Fibroblast of lung (primary cell): ENCODE data around the gene FTO. TPM values are rescaled to one million over a fixed set of nuclear protein-coding genes. Genes with fewer than 3 reads are reported as not detected.

Source experiments
- DNase-seq, 2 donors: peaks; one replicate each; pipeline versions ENCODE4 v3.0.0 to v3.0.0-alpha.2; 2010; ENCODE audit warnings: low read depth in 2 of 2
- H2AFZ ChIP-seq: 2 replicates; pipeline ENCODE4 v1.5.1; 2012; ENCODE audit warnings: low read length, control low read depth, inconsistent platforms
- H3K27ac ChIP-seq: 2 replicates; pipeline ENCODE4 v1.5.1; 2011; ENCODE audit warnings: low read length, control low read depth; ENCODE audit not compliant: insufficient read depth
- H3K27me3 ChIP-seq: 2 replicates; pipeline ENCODE4 v1.5.1; 2011; ENCODE audit warnings: mild to moderate bottlenecking, low read length; ENCODE audit not compliant: control insufficient read depth, insufficient read depth
- H3K36me3 ChIP-seq: 2 replicates; pipeline ENCODE4 v1.5.1; 2011; ENCODE audit warnings: low read length; ENCODE audit not compliant: control insufficient read depth, insufficient read depth
- H3K4me1 ChIP-seq: 2 replicates; pipeline ENCODE4 v1.5.1; 2011; ENCODE audit warnings: low read length; ENCODE audit not compliant: control insufficient read depth, insufficient read depth; ENCODE audit errors: extremely low read depth
- H3K4me2 ChIP-seq: 2 replicates; pipeline ENCODE4 v1.5.1; 2011; ENCODE audit warnings: low read length, control low read depth; ENCODE audit not compliant: insufficient read depth; ENCODE audit errors: extremely low read depth
- H3K4me3 ChIP-seq, 4 experiments: fragments of 200-600 bp in 1 of 4; sonication (generic) in 1 of 4; replicated peaks in 1 of 4; 2 replicates each; pipeline ENCODE4 v1.5.1; 2011 to 2016; ENCODE audit warnings: low read length in 4 of 4, low read depth in 3 of 4, mild to moderate bottlenecking in 3 of 4, control low read depth in 2 of 4, inconsistent platforms in 1 of 4, mixed read lengths in 1 of 4; ENCODE audit not compliant: insufficient read depth in 1 of 4; ENCODE audit errors: control extremely low read depth in 1 of 4
- H3K79me2 ChIP-seq: 2 replicates; pipeline ENCODE4 v1.5.1; 2012; ENCODE audit warnings: mild to moderate bottlenecking, low read length, inconsistent platforms; ENCODE audit not compliant: control insufficient read depth, insufficient read depth
- H3K9ac ChIP-seq: 2 replicates; pipeline ENCODE4 v1.5.1; 2011; ENCODE audit warnings: mild to moderate bottlenecking, low read length, control low read depth; ENCODE audit not compliant: insufficient read depth
- H3K9me3 ChIP-seq: 2 replicates; pipeline ENCODE4 v1.5.1; 2012; ENCODE audit warnings: low read depth, low read length; ENCODE audit not compliant: control insufficient read depth, insufficient read depth
- H4K20me1 ChIP-seq: 2 replicates; pipeline ENCODE4 v1.5.1; 2011; ENCODE audit warnings: low read length; ENCODE audit not compliant: control insufficient read depth, insufficient read depth; ENCODE audit errors: extremely low read depth
- CTCF ChIP-seq, 2 donors: IDR thresholded peaks in 1 of 2; conservative IDR thresholded peaks in 1 of 2; 1 replicate in 1 of 2; 2 replicates in 1 of 2; pipeline ENCODE4 v1.5.1; 2011 to 2012; ENCODE audit warnings: low read length in 2 of 2, control low read depth in 1 of 2, inconsistent platforms in 1 of 2, low read depth in 1 of 2, mild to moderate bottlenecking in 1 of 2
- EZH2 ChIP-seq: IDR thresholded peaks from 2 replicates; pipeline ENCODE4 v1.5.1; 2012; ENCODE audit warnings: low read length, control low read depth, mild to moderate bottlenecking; ENCODE audit errors: missing control alignments
- polyA plus RNA-seq, 2 donors: library from polyadenylated mRNA; depleted of rRNA in 1 of 2; stranded (reverse) in 1 of 2; unstranded in 1 of 2; fragments of >200 nt; gene quantifications; 2 replicates each; pipeline ENCODE4 v1.2.1, GENCODE V29; 2011 to 2012; ENCODE audit warnings: missing spikeins in 1 of 2
- total RNA-seq: library from RNA; depleted of rRNA; stranded (reverse); fragments of >200 nt; gene quantifications from 2 replicates; pipeline ENCODE4 v1.2.1, GENCODE V29; 2014

FTO gene
- total and polyA plus RNA-seq, 2 donors (not counting 1 experiment from before 2014, with no cell fraction given): 61.1 to 97.6 TPM

GRCh38 chr16:53848277-53848942 is 144.5 kb downstream of the FTO start:
- no peaks in the 10 kb centered on the region for H4K20me1 ChIP-seq
- no peaks in the 10 kb centered on the region for H3K9me3 ChIP-seq
- H3K9ac ChIP-seq: no peak overlapping the region
- no peak overlapping the region for H2AFZ ChIP-seq
- TF ChIP-seq CTCF (conservative IDR thresholded peaks at IDR 0.05 in 1 of 2, IDR thresholded peaks at IDR 0.05 in 1 of 2; ENCODE audit: low read depth in 1 of 2, low read length in 2 of 2): no peak
- TF ChIP-seq EZH2: no peak
- no peak for DNase-seq
- peaks cover 1% of the 10 kb centered on the region for H3K36me3 ChIP-seq
- no peaks in the 10 kb centered on the region for H3K27me3 ChIP-seq
- no peaks in the 10 kb centered on the region for H3K4me1 ChIP-seq
- no peak overlapping the region for H3K27ac ChIP-seq
- H3K4me3 ChIP-seq: no peak overlapping the region
- no peak overlapping the region for H3K4me2 ChIP-seq
- H3K79me2 ChIP-seq: no peaks in the 10 kb centered on the region

- no peak for DNase-seq
- Histone ChIP-seq H3K4me2 (no peak overlapping the region), H4K20me1 (no peaks in the 10 kb centered on the region), H3K27me3 (no peaks in the 10 kb centered on the region), H3K9ac (no peak overlapping the region), H3K9me3 (no peaks in the 10 kb centered on the region), H3K27ac (no peak overlapping the region), H3K36me3 (peaks cover 1% of the 10 kb centered on the region), H3K4me3 (no peak overlapping the region), H3K79me2 (no peaks in the 10 kb centered on the region), H2AFZ (no peak overlapping the region), H3K4me1 (no peaks in the 10 kb centered on the region)
- no peak for TF ChIP-seq EZH2
- TF ChIP-seq CTCF (conservative IDR thresholded peaks at IDR 0.05 in 1 of 2, IDR thresholded peaks at IDR 0.05 in 1 of 2; ENCODE audit: low read depth in 1 of 2, low read length in 2 of 2): no peak
Observed at GRCh38 chr16:53848950-53849349, 145.0 kb downstream of the FTO start.

GRCh38 chr16:53849585-53849984 is 145.6 kb downstream of the FTO start:
- no peak for DNase-seq
- Histone ChIP-seq H3K36me3 (peaks cover 1% of the 10 kb centered on the region), H3K9me3 (no peaks in the 10 kb centered on the region), H3K4me2 (no peak overlapping the region), H4K20me1 (no peaks in the 10 kb centered on the region), H2AFZ (no peak overlapping the region), H3K79me2 (no peaks in the 10 kb centered on the region), H3K27me3 (no peaks in the 10 kb centered on the region), H3K4me1 (no peaks in the 10 kb centered on the region), H3K27ac (no peak overlapping the region), H3K9ac (no peak overlapping the region), H3K4me3 (no peak overlapping the region)
- TF ChIP-seq CTCF (conservative IDR thresholded peaks at IDR 0.05 in 1 of 2, IDR thresholded peaks at IDR 0.05 in 1 of 2; ENCODE audit: low read depth in 1 of 2, low read length in 2 of 2): no peak
- TF ChIP-seq EZH2: no peak
